Thoracic aorta (tissue), 2 donors: Measurements from ENCODE around the gene NDUFS7. TPM values are rescaled to one million over a fixed set of nuclear protein-coding genes. Genes with fewer than 3 reads are reported as not detected.
A peak's percentile ranks its signal among the peaks of the same experiment; 100 is the strongest.

Experiments used
- ATAC-seq: fragments of 150-250 bp; one replicate; pipeline ENCODE4 v1.8.0; 2017; ENCODE audit warnings: low read depth; ENCODE audit not compliant: insufficient number of reproducible peaks, low FRiP score
- DNase-seq: peaks from one replicate; pipeline ENCODE4 v3.0.0-alpha.2; 2020; ENCODE audit warnings: low spot score
- H3K27ac ChIP-seq, 2 donors: fragments of 200-600 bp; sonication (generic); 1 replicate in 1 of 2; 2 replicates in 1 of 2; pipeline ENCODE4 v1.5.1; 2016; ENCODE audit warnings: mild to moderate bottlenecking in 2 of 2, moderate library complexity in 2 of 2
- H3K27me3 ChIP-seq: fragments of 200-600 bp; sonication (generic); replicated peaks from 2 replicates; pipeline ENCODE4 v1.6.0; 2016; ENCODE audit warnings: mild to moderate bottlenecking; ENCODE audit not compliant: insufficient read depth
- H3K36me3 ChIP-seq: fragments of 200-600 bp; sonication (generic); one replicate; pipeline ENCODE4 v1.5.1; 2016
- H3K4me1 ChIP-seq, 2 donors: fragments of 200-600 bp; sonication (generic); 1 replicate in 1 of 2; 2 replicates in 1 of 2; pipeline versions ENCODE4 v1.5.1 to v1.6.0; 2016; ENCODE audit warnings: low read depth in 2 of 2, mild to moderate bottlenecking in 1 of 2; ENCODE audit not compliant: control insufficient read depth in 1 of 2
- H3K4me3 ChIP-seq: fragments of 200-600 bp; sonication (generic); 2 replicates; pipeline ENCODE4 v1.5.1; 2016; ENCODE audit warnings: mild to moderate bottlenecking
- H3K9me3 ChIP-seq: fragments of 200-600 bp; sonication (generic); 2 replicates; pipeline ENCODE4 v1.5.1; 2016
- CTCF ChIP-seq: fragments of 200-600 bp; sonication (generic); IDR thresholded peaks from one replicate; pipeline ENCODE4 v1.5.1; 2019; ENCODE audit warnings: antibody characterized with exemption
- total RNA-seq, 2 donors: library from RNA; depleted of rRNA; stranded (reverse); fragments of >200 nt; gene quantifications; one replicate each; pipeline versions ENCODE4 v1.1.0 to v1.2.3, GENCODE V29; 2016

NDUFS7 gene
- total RNA-seq, 2 donors from 2014 or later, result 83.3 to 110 TPM

- H3K27ac ChIP-seq, result no peak overlapping the region
- H3K36me3 ChIP-seq, result no peaks in the 10 kb centered on the region
Measured at GRCh38 chr19:1401889-1402217, 18.1 kb downstream of the NDUFS7 start.

GRCh38 chr19:1402411-1403070 lies 18.8 kb downstream of the NDUFS7 start:
- TF ChIP-seq CTCF, result no peak
- no peak for ATAC-seq
- H3K9me3 ChIP-seq, result no peaks in the 10 kb centered on the region
- peaks cover 7 to 42% of the 10 kb centered on the region in 2 donors for H3K4me1 ChIP-seq
- no peaks in the 10 kb centered on the region for H3K36me3 ChIP-seq
- no peaks in the 10 kb centered on the region for H3K27me3 ChIP-seq
- no peak for DNase-seq
- no peak overlapping the region for H3K4me3 ChIP-seq
- H3K27ac ChIP-seq, result no peak overlapping the region

More at GRCh38 chr19:1401889-1402217, 18.1 kb downstream of the NDUFS7 start:
- no peaks in the 10 kb centered on the region for H3K27me3 ChIP-seq
- no peaks in the 10 kb centered on the region for H3K9me3 ChIP-seq
- DNase-seq (no peak), ATAC-seq (no peak)
- H3K4me3 ChIP-seq, result peak overlapping the region; percentile 73
- peaks cover 7 to 42% of the 10 kb centered on the region in 2 donors for H3K4me1 ChIP-seq
- peak; percentile 4 for TF ChIP-seq CTCF

DNA sequence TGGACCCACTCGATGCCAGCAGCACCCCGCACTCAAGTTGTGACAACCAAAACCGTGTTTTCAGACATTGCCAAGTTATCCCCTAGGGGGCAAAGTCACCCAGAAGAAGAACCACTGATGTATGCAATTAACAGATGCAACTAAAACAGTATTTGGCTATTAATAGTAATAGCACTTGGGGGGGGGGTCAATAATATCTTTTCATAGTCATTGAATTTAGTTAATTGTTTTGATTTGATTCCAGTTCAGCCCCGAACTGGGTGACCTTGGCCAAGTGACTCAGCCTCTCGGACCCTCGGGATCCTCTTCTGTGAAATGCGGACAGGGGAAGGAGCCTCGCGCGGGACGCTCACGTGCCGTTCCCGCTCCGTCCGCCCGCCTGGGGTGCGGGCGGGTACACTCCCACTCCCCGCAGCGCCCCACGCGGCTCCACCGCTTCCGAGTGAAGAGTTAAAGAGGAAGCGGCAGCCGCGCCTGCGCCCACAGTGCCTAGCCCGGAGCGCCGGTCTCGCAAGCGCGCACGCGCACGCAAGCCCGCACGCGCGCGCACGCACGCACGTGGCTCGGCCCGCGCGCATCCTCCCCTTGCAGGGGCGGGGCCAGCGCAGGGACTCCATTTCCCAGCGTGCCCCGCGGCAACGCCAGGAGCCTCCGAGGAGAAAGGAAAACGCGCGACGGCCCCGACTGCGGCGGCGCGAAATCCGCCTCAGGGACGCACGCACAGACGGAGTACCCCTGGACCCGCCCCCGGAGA lies 23.2 kb downstream of the NDUFS7 start:
- peak; percentile 16 for TF ChIP-seq CTCF
- no peaks in the 10 kb centered on the region for H3K27me3 ChIP-seq
- H3K27ac ChIP-seq, result peak overlapping the region in 1 of 2 donors; percentile 55
- ATAC-seq (peak; percentile 86), DNase-seq (peak; percentile 87)
- peaks cover 28 to 46% of the 10 kb centered on the region in 2 donors for H3K4me1 ChIP-seq
- peak overlapping the region; percentile 75 for H3K4me3 ChIP-seq
- no peaks in the 10 kb centered on the region for H3K9me3 ChIP-seq
- H3K36me3 ChIP-seq, result no peaks in the 10 kb centered on the region

DNA sequence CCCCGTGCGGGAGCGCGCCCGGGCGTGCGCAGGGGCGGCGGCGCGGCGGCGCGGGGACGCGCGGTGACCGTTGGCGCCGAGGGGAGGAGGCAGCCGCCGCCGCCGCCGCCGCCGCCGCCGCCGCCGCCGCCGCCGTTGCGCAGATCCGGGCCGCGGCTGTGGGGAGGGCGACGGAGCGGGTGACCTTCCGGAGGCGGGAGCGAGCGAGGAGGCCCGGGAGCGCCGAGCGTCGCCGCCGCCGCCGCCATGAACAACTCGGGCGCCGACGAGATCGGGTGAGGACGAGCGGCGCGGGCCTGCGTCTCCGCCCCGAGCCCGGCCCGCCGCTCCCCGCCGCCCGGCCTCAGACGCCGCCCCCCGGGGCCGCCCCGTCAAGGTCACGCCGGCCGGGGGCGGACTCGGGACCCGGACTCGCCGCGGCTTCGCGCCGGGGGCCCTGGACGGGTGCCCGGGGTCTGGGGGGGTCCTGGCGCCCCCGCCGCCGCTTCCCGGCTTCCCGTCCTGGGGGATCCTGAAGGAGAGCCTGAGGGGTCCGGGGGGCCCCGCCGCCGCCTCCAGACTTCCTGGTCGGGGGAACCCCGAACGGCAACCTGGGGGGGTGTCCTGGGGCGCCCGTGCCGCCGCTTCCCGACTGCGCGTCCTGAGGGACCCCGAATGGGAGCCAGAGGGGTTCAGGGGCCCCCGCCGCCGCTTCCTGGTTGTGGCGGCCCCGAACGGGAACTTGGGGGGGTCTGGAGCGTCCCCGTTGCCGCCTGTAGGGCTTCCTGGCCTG lies 24.0 kb downstream of the NDUFS7 start, which contains the start of gene DAZAP1:
Gene DAZAP1 (plus strand): TSS at position 59 of the 772 bp plus-strand sequence. CDS start 188 bp downstream, at position 247.
- no peaks in the 10 kb centered on the region for H3K9me3 ChIP-seq
- H3K4me1 ChIP-seq, result peaks cover 28 to 46% of the 10 kb centered on the region in 2 donors

More for the DNA sequence above, 24.0 kb downstream of the NDUFS7 start, which contains the start of gene DAZAP1:
- TF ChIP-seq CTCF, result no peak
- Histone ChIP-seq H3K27me3 (no peaks in the 10 kb centered on the region), H3K36me3 (no peaks in the 10 kb centered on the region), H3K4me3 (peak within 1 kb of the TSS; percentile 99), H3K27ac (peak within 1 kb of the TSS; percentile 88 to 96)
- no peak for DNase-seq
- ATAC-seq, result no peak
